NCI-H524 treated with DMSO at 0.1 percent for 48 hours (cell line): ENCODE results near the gene MYOM1.
"Not testable (repeated sequence)": the region's sequence is repeated elsewhere in the genome, so short reads cannot be mapped to it uniquely, and the experiment has no call there.

ENCODE experiments used
- DNase-seq: peaks from one replicate; lab custom pipeline; 2025; lab: John Stamatoyannopoulos, UW

The MYOM1 gene

GRCh38 chr18:3248658-3249359 lies 29.0 kb upstream of the MYOM1 start:
- DNase-seq = no peak

GRCh38 chr18:3248062-3248657 lies 28.4 kb upstream of the MYOM1 start:
- DNase-seq = no peak

- peak; percentile 87 for DNase-seq
Observed at GRCh38 chr18:3247240-3248061, 27.7 kb upstream of the MYOM1 start, which contains the start of gene MYL12A. Gene MYL12A, plus strand, starts transcription at chr18:3247801. Its CDS starts 5,447 bp downstream, at chr18:3253248.

GRCh38 chr18:3246635-3247239 lies 27.0 kb upstream of the MYOM1 start:
- no peak for DNase-seq

- peak; percentile 29 for DNase-seq
Observed at GRCh38 chr18:3245853-3246634, 26.3 kb upstream of the MYOM1 start.

GRCh38 chr18:3245185-3245564 lies 25.4 kb upstream of the MYOM1 start:
- DNase-seq = no peak

GRCh38 chr18:3238742-3239141 lies 19.0 kb upstream of the MYOM1 start:
- no peak for DNase-seq

GRCh38 chr18:3236470-3236869 lies 16.7 kb upstream of the MYOM1 start:
- no peak for DNase-seq

GRCh38 chr18:3235846-3236245 lies 16.1 kb upstream of the MYOM1 start:
- no peak for DNase-seq

GRCh38 chr18:3234457-3234856 lies 14.7 kb upstream of the MYOM1 start:
- no peak for DNase-seq

GRCh38 chr18:3233433-3234168 lies 13.8 kb upstream of the MYOM1 start:
- DNase-seq = no peak

GRCh38 chr18:3233004-3233403 lies 13.2 kb upstream of the MYOM1 start:
- DNase-seq = no peak

- DNase-seq = no peak
Observed at GRCh38 chr18:3230401-3231334, 10.9 kb upstream of the MYOM1 start.

GRCh38 chr18:3226048-3226447 lies 6.3 kb upstream of the MYOM1 start:
- no peak for DNase-seq

GRCh38 chr18:3225588-3225987 lies 5.8 kb upstream of the MYOM1 start:
- DNase-seq = no peak

- no peak for DNase-seq
Observed at GRCh38 chr18:3224223-3224622, 4.5 kb upstream of the MYOM1 start.

GRCh38 chr18:3223356-3223755 lies 3.6 kb upstream of the MYOM1 start:
- DNase-seq = no peak

- no peak for DNase-seq
Observed at GRCh38 chr18:3221496-3221895, 1.7 kb upstream of the MYOM1 start.

GRCh38 chr18:3220868-3221267 lies 1.1 kb upstream of the MYOM1 start:
- not testable (repeated sequence) for DNase-seq

GRCh38 chr18:3219241-3219630 lies 532 bp downstream of the MYOM1 start:
- DNase-seq = no peak
